Pancreas (tissue), 10 donors: Measurements from ENCODE around the gene VASH2. TPM values are rescaled to one million over a fixed set of nuclear protein-coding genes. Genes with fewer than 3 reads are reported as not detected.
A peak's percentile ranks its signal among the peaks of the same experiment; 100 is the strongest.

ENCODE experiments used
- ATAC-seq, 4 donors: fragments of 200-7000 bp; cut with Tn5 transposase; one replicate each; pipeline versions ENCODE4 v1.8.0 to v1.9.1; 2020; ENCODE audit warnings: mild to moderate bottlenecking in 4 of 4, moderate library complexity in 4 of 4
- DNase-seq, 6 donors: peaks; one replicate each; pipeline ENCODE4 v3.0.0-alpha.2; 2020
- FAIRE-seq: peaks from 2 replicates; lab custom pipeline; 2012; peaks lifted over from hg19 to GRCh38; lab: Jason Lieb, UNC
- H3K27ac ChIP-seq, 4 donors: fragments of 200-600 bp; sonication (generic); 1 replicate in 3 of 4; 2 replicates in 1 of 4; pipeline versions ENCODE4 v1.5.0 to v1.8.0; 2020
- H3K27me3 ChIP-seq, 4 donors: fragments of 200-600 bp; one replicate each; pipeline ENCODE4 v1.8.0; 2021
- H3K36me3 ChIP-seq, 3 donors: fragments of 200-600 bp; sonication (generic) in 1 of 3; one replicate each; pipeline versions ENCODE4 v1.5.0 to v1.8.0; 2020 to 2021
- H3K4me1 ChIP-seq, 3 donors: fragments of 200-600 bp; one replicate each; pipeline ENCODE4 v1.8.0; 2021
- H3K4me3 ChIP-seq, 4 donors: fragments of 200-600 bp; sonication (generic) in 2 of 4; one replicate each; pipeline versions ENCODE4 v1.5.0 to v1.8.0; 2020 to 2021
- H3K9me3 ChIP-seq, 4 donors: fragments of 200-600 bp; one replicate each; pipeline ENCODE4 v1.8.0; 2021
- WGBS, 2 donors: extraction: QIAGEN DNeasy Blood & Tissue Kit; methylation state at CpG; one replicate each; pipeline ENCODE4 v1.1.7; 2013; 5-methylcytosine and 5-hydroxymethylcytosine counted together
- intact Hi-C, 3 donors: fragments of 100-400 bp; cut with DNase I; formaldehyde crosslinking; loops; one replicate each; pipeline versions ENCODE4 v1.11.1 to v1.14.2; 2022
- polyA plus RNA-seq, 2 donors: library from polyadenylated mRNA; stranded (reverse); fragments of 200-250 nt; gene quantifications; one replicate each; pipeline ENCODE4 v1.2.3, GENCODE V29; 2013
- total RNA-seq, 6 donors: library from RNA; stranded (reverse); fragmentation: NEBNext Ultra II Directional in 4 of 6; extraction: Animal tissue kit (Norgen Biotek cat#: 25700) in 4 of 6; gene quantifications; one replicate each; pipeline versions ENCODE4 v1.2.1 to v1.2.4, GENCODE V29; 2021 to 2023
- TF ChIP-seq, protein P1 (sequence below), 4 donors: fragments of 200-600 bp; sonication (generic) in 3 of 4; IDR thresholded peaks; one replicate each; pipeline versions ENCODE4 v1.5.0 to v1.8.0; 2021; ENCODE audit warnings: antibody characterized with exemption in 4 of 4
- donor health status: healthy with polysubstance abuse.
- donor health status: DM: no; HTN: no; CAD: no; lungs with moderate emphysema.
- donor health status: DM: no; HTN: no; CAD: no.
- donor health status: control.
- donor health status: control.
- donor health status: Bipolar disorder and iron deficiency.
- donor health status: DM: yes; HTN: yes; CAD: no.
- donor health status: DM: no; HTN: no; CAD: no.
- donor health status: DM: no; HTN: no; CAD: no.
- donor health status: DM: yes; HTN: yes; CAD: no.

Gene VASH2
- total and polyA plus RNA-seq, 8 donors = 0.15 to 1.9 (median 0.52) TPM; not detected in 1

DNA sequence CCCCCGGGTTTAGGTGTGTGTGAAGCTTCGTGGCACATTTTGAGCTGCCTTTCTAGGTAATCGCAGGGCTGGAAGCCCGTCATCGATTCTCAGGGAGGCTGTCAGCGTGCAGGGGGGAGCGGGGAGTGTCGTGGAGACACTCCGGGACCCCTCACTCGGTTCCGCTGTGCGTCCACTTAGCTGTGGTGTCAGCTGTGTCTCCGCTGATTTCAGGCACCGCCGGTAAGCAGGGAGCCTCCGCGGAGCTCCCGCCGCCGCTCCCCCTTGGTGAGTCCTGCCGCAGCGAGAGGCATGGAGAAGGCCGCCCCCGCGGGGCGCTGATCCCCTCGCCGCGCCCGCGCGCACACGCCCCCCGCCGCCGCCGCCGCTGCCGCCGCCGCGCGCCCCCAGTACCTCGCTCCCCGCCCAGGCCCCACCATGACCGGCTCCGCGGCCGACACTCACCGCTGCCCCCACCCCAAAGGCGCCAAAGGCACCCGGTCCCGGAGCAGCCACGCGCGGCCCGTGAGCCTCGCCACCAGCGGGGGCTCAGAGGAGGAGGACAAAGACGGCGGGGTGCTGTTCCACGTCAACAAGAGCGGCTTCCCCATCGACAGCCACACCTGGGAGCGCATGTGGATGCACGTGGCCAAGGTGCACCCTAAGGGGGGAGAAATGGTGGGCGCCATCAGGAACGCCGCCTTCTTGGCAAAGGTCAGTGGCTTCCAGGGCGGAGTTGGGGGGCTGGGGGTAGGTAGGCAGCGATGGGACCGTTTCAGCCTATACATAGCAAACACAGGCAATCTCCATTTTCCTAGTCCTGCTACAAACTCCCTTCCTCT, 995 bp downstream of the VASH2 start:
- Histone ChIP-seq H3K27ac (no peak overlapping the region), H3K4me3 (peak overlapping the region; percentile 14 to 63 (median 31)), H3K36me3 (no peaks in the 10 kb centered on the region), H3K9me3 (no peaks in the 10 kb centered on the region), H3K4me1 (no peaks in the 10 kb centered on the region), H3K27me3 (no peaks in the 10 kb centered on the region)
- intact Hi-C loops = no loop called here
- ATAC-seq (peak in 2 of 4 donors; percentile 19 to 25), FAIRE-seq (no peak), DNase-seq (peak in 3 of 6 donors; percentile 20 to 62 (median 60))
- TF ChIP-seq, protein P1, sequence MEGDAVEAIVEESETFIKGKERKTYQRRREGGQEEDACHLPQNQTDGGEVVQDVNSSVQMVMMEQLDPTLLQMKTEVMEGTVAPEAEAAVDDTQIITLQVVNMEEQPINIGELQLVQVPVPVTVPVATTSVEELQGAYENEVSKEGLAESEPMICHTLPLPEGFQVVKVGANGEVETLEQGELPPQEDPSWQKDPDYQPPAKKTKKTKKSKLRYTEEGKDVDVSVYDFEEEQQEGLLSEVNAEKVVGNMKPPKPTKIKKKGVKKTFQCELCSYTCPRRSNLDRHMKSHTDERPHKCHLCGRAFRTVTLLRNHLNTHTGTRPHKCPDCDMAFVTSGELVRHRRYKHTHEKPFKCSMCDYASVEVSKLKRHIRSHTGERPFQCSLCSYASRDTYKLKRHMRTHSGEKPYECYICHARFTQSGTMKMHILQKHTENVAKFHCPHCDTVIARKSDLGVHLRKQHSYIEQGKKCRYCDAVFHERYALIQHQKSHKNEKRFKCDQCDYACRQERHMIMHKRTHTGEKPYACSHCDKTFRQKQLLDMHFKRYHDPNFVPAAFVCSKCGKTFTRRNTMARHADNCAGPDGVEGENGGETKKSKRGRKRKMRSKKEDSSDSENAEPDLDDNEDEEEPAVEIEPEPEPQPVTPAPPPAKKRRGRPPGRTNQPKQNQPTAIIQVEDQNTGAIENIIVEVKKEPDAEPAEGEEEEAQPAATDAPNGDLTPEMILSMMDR (IDR thresholded peaks at IDR 0.05) = no peak
- 4 to 5% methylated on average over 69 to 72 of the region's 72 CpGs for WGBS, 2 donors

DNA sequence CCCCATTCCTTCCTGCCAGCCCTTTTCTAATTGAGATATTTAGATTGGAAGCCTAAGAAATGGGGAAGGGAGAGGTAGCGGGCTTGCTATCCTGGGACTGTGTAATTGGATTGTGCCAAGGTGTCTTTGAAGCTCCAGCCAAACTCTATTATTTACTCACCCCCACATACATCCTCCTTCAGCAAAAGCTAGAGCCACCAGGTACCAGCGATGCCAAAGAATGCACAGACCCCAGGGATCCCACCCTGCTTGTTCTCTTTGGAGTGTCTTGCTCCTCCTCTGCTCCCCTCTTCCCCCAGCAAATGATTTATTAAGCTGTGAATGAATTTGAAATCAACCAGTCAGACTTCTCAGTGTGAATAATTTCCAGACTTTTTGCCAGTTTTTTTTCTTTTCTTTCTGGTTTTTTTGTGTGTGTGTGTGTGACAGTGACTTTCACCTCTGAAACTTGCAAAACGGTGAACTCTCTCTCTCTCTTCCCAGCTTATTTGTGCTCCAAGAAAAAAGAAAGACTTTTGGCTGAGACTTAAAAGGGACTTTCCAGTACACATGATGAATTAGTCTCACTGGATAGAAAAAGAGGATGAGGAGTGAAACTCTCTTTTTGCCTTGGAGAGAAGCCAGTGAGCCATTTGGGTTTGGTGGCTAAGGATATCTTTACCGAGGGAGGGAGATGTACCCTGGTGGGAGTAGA, 1.8 kb downstream of the VASH2 start:
- Histone ChIP-seq H3K36me3 (no peaks in the 10 kb centered on the region), H3K4me3 (no peak overlapping the region), H3K4me1 (no peaks in the 10 kb centered on the region), H3K27me3 (no peaks in the 10 kb centered on the region), H3K9me3 (no peaks in the 10 kb centered on the region), H3K27ac (no peak overlapping the region)
- TF ChIP-seq, protein P1 (IDR thresholded peaks at IDR 0.05) = no peak
- ATAC-seq (no peak), FAIRE-seq (no peak), DNase-seq (no peak)
- WGBS, 2 donors = 41 to 44% methylated on average over 4 of the region's 4 CpGs
- intact Hi-C loops = no loop called here

DNA sequence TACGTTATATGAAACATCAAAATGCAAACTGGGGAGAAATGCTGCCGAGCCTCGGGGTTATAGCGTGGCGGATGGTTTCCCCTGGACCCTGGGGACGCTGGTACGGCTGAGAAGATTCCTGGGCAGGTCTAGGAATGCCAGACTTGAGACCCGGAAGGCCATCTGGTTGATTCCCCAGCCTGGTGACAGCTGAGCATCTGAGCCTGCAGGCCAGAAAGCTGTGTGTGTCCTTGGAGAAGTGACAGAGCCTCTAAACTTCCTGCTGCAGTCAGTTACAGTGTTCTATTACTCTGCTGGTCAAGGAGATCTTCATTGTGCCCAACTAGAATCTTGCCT, 2.3 kb downstream of the VASH2 start:
- H3K9me3 ChIP-seq = no peaks in the 10 kb centered on the region
- TF ChIP-seq, protein P1 (IDR thresholded peaks at IDR 0.05) = no peak
- no peak overlapping the region for H3K27ac ChIP-seq
- H3K4me1 ChIP-seq = no peaks in the 10 kb centered on the region
- ATAC-seq (no peak), FAIRE-seq (no peak), DNase-seq (no peak)
- no peaks in the 10 kb centered on the region for H3K36me3 ChIP-seq
- intact Hi-C loops = no loop called here
- no peaks in the 10 kb centered on the region for H3K27me3 ChIP-seq
- 70 to 76% methylated on average over 8 of the region's 8 CpGs for WGBS, 2 donors
- H3K4me3 ChIP-seq = no peak overlapping the region

DNA sequence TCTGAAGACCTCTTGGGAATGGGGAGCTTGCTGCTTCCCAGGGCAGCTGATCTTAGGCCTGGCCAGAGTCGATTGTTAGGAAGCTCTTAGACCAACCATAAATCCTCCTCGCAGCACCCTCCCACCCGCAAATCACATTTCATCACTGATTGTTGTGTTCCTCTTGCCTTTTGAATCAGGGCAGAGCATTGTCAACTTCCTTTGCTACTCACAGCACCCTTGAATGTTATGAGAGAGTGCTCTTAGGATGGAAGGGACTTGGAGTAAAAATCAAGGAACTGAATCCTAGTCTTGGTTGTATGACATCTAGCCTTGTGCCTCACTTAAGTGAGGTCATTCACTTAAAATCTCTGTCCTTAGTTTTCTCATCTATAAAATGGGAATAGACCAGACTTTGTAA, 3.0 kb downstream of the VASH2 start:
- H3K36me3 ChIP-seq = no peaks in the 10 kb centered on the region
- H3K27ac ChIP-seq = no peak overlapping the region
- H3K27me3 ChIP-seq = no peaks in the 10 kb centered on the region
- WGBS, 2 donors = 71 to 78% methylated on average over 3 of the region's 3 CpGs
- FAIRE-seq = no peak
- H3K9me3 ChIP-seq = no peaks in the 10 kb centered on the region
- TF ChIP-seq, protein P1 (IDR thresholded peaks at IDR 0.05) = no peak
- ATAC-seq = no peak
- no peaks in the 10 kb centered on the region for H3K4me1 ChIP-seq
- no peak overlapping the region for H3K4me3 ChIP-seq
- no peak for DNase-seq
- intact Hi-C loops = no loop called here

DNA sequence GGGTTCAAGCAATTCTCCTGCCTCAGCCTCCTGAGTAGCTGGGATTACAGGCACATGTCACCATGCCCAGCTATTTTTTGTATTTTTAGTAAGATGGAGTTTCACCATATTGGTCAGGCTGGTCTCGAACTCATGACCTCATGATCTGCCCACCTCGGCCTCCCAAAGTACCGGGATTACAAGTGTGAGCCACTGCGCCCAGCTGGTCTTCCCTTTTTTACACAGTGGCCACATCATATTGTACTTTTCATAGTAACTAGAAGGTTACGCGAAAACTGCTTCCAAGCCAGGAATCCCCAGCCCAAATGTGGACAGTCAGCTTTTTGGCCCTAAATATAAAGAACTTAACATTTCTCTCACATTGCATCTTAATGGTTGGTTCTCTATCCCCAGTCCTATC, 4.2 kb downstream of the VASH2 start:
- 85 to 94% methylated on average over 6 of the region's 6 CpGs for WGBS, 2 donors
- H3K4me3 ChIP-seq = no peak overlapping the region
- H3K27me3 ChIP-seq = no peaks in the 10 kb centered on the region
- ATAC-seq (no peak), DNase-seq (no peak), FAIRE-seq (no peak)
- H3K9me3 ChIP-seq = no peaks in the 10 kb centered on the region
- H3K4me1 ChIP-seq = no peaks in the 10 kb centered on the region
- H3K27ac ChIP-seq = no peak overlapping the region
- intact Hi-C loops = no loop called here
- no peaks in the 10 kb centered on the region for H3K36me3 ChIP-seq
- TF ChIP-seq, protein P1 (IDR thresholded peaks at IDR 0.05) = no peak
